Skeletal muscle satellite cell (primary cell): ENCODE results near the gene MCCC1.
"Not testable (repeated sequence)": the region's sequence is repeated elsewhere in the genome, so short reads cannot be mapped to it uniquely, and the experiment has no call there.

Source experiments
- H3K27me3 ChIP-seq: 2 replicates; pipeline ENCODE4 v1.7.0; 2013; ENCODE audit warnings: low read length; ENCODE audit not compliant: control insufficient read depth, insufficient read depth
- H3K36me3 ChIP-seq: 2 replicates; pipeline ENCODE4 v1.7.0; 2013; ENCODE audit warnings: mild to moderate bottlenecking, control low read depth, low read length; ENCODE audit not compliant: insufficient read depth
- H3K4me1 ChIP-seq: 2 replicates; pipeline ENCODE4 v1.7.0; 2013; ENCODE audit warnings: low read length; ENCODE audit not compliant: control insufficient read depth, insufficient read depth
- H3K4me2 ChIP-seq: 2 replicates; pipeline ENCODE4 v1.7.0; 2013; ENCODE audit warnings: mild to moderate bottlenecking, low read length
- H3K4me3 ChIP-seq: 2 replicates; pipeline ENCODE4 v1.7.0; 2013; ENCODE audit warnings: low read length
- H3K9ac ChIP-seq: 2 replicates; pipeline ENCODE4 v1.7.0; 2013; ENCODE audit warnings: mild to moderate bottlenecking, low read depth, low read length, moderate library complexity
- H3K9me3 ChIP-seq: replicated peaks from 2 replicates; pipeline ENCODE4 v1.7.0; 2013; ENCODE audit warnings: mild to moderate bottlenecking, control low read depth, low read length

Gene MCCC1

GRCh38 chr3:183074881-183075280, 24.4 kb downstream of the MCCC1 start:
- H3K9ac ChIP-seq = no peak overlapping the region
- no peak overlapping the region for H3K4me3 ChIP-seq
- H3K4me2 ChIP-seq = no peak overlapping the region
- peaks cover 19% of the 10 kb centered on the region for H3K36me3 ChIP-seq
- no peaks in the 10 kb centered on the region for H3K9me3 ChIP-seq
- H3K27me3 ChIP-seq = no peaks in the 10 kb centered on the region
- H3K4me1 ChIP-seq = peaks cover 7% of the 10 kb centered on the region

DNA sequence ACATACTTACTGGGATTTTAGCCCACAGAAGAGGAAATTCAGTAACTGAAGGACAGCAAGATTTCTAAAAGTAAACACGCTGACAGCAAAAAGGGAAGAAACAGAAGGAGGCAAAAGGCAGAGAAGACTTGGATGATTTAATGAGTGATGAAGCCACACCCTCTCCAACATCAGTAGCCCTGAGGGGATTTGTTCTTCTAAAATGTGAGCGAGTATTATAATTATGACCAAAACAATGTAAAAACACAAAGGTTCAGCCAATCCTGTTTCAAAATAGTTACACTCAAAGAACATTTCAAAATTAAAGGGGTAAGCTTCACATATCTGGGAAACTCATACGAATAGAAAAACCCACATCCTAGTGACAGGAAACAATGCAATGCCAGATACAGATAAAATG, 25.0 kb downstream of the MCCC1 start:
- H3K9ac ChIP-seq = no peak overlapping the region
- no peaks in the 10 kb centered on the region for H3K27me3 ChIP-seq
- no peaks in the 10 kb centered on the region for H3K9me3 ChIP-seq
- peaks cover 7% of the 10 kb centered on the region for H3K4me1 ChIP-seq
- peak overlapping the region; percentile 8 for H3K4me2 ChIP-seq
- H3K4me3 ChIP-seq = no peak overlapping the region
- peaks cover 23% of the 10 kb centered on the region for H3K36me3 ChIP-seq

DNA sequence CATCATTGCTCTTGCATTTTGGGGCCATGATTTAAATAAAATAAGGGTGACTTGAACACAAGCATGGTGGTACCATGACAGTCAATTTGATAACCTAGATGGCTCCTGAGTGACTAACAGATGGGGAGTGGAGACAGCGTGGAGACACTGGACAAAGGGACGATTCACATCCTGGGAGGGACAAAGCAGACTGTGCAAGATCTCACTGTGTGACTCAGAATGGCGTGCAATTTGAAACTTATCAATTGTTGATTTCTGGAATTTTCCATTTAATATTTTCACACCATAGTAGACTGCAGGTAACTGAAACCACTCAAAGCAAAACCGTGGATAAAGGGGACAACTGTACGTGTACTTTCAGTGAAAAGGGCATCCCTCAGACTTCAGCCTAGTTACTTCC, 25.5 kb downstream of the MCCC1 start:
- Histone ChIP-seq H3K9me3 (no peaks in the 10 kb centered on the region), H3K4me2 (peak overlapping the region; percentile 8), H3K4me1 (peaks cover 7% of the 10 kb centered on the region), H3K36me3 (peaks cover 22% of the 10 kb centered on the region), H3K4me3 (no peak overlapping the region), H3K9ac (no peak overlapping the region), H3K27me3 (no peaks in the 10 kb centered on the region)

DNA sequence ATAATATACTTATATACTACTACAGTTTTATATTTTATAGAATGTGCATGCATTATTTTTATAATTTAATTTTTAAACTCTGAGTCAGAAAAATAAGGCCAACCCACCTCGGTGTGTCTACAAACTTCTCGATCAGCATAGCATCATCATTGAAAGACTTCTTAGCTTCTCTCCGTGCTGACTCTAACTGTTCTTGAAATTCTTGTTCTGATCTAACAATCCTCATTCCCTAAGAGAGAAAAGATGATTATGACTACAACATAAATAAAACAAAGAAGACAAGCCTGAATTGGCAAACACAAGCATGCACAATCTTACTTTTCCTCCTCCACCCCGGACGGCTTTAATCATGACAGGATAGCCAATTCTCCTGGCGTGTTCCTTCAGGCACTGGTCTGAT, 28.4 kb downstream of the MCCC1 start:
- H3K27me3 ChIP-seq = no peaks in the 10 kb centered on the region
- no peak overlapping the region for H3K9ac ChIP-seq
- no peak overlapping the region for H3K4me2 ChIP-seq
- peaks cover 7% of the 10 kb centered on the region for H3K4me1 ChIP-seq
- no peaks in the 10 kb centered on the region for H3K9me3 ChIP-seq
- no peak overlapping the region for H3K4me3 ChIP-seq
- peaks cover 17% of the 10 kb centered on the region for H3K36me3 ChIP-seq

- Histone ChIP-seq H3K4me3 (no peak overlapping the region), H3K9ac (no peak overlapping the region), H3K4me1 (peaks cover 6% of the 10 kb centered on the region), H3K27me3 (no peaks in the 10 kb centered on the region), H3K4me2 (no peak overlapping the region), H3K36me3 (peaks cover 17% of the 10 kb centered on the region), H3K9me3 (no peaks in the 10 kb centered on the region)
Measured at GRCh38 chr3:183069086-183069485, 30.2 kb downstream of the MCCC1 start.

- H3K4me2 ChIP-seq, H3K4me1 ChIP-seq, H3K4me3 ChIP-seq, H3K27me3 ChIP-seq, H3K9me3 ChIP-seq, H3K9ac ChIP-seq: not testable (repeated sequence)
- H3K36me3 ChIP-seq = peaks cover 17% of the 10 kb centered on the region
Measured at GRCh38 chr3:183066891-183067290, 32.4 kb downstream of the MCCC1 start.

GRCh38 chr3:183064475-183064874, 34.8 kb downstream of the MCCC1 start:
- Histone ChIP-seq H3K4me1 (no peaks in the 10 kb centered on the region), H3K4me3 (no peak overlapping the region), H3K9me3 (no peaks in the 10 kb centered on the region), H3K4me2 (no peak overlapping the region), H3K27me3 (no peaks in the 10 kb centered on the region), H3K36me3 (peaks cover 5% of the 10 kb centered on the region), H3K9ac (no peak overlapping the region)

- Histone ChIP-seq H3K4me1 (no peaks in the 10 kb centered on the region), H3K4me2 (no peak overlapping the region), H3K27me3 (no peaks in the 10 kb centered on the region), H3K9ac (no peak overlapping the region), H3K9me3 (no peaks in the 10 kb centered on the region), H3K4me3 (no peak overlapping the region), H3K36me3 (peaks cover 5% of the 10 kb centered on the region)
Measured at GRCh38 chr3:183061391-183062172, 37.7 kb downstream of the MCCC1 start.

GRCh38 chr3:183058351-183058750, 40.9 kb downstream of the MCCC1 start:
- H3K36me3 ChIP-seq = peaks cover 5% of the 10 kb centered on the region
- no peaks in the 10 kb centered on the region for H3K4me1 ChIP-seq
- no peaks in the 10 kb centered on the region for H3K27me3 ChIP-seq
- no peak overlapping the region for H3K4me3 ChIP-seq
- no peak overlapping the region for H3K9ac ChIP-seq
- H3K4me2 ChIP-seq = no peak overlapping the region
- H3K9me3 ChIP-seq = no peaks in the 10 kb centered on the region

DNA sequence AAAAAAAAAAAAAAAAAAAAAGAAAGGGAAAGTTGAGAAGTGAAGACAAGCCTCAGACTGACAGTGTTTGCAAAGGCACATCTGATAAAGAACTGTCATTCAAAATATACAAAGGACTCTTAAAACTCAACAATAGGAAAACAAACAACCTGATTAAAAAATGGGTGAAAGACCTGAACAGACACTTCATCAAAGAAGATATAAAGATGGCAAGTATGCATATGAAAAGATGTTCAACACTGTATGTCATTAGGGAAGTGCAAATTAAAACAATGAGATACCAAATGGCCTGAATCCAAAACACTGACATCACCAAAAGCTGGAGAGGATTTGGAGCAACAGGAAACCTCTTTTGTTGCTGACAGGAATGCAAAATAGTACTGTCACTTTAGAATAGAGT, 48.6 kb downstream of the MCCC1 start:
- Histone ChIP-seq H3K4me3 (no peak overlapping the region), H3K9me3 (no peaks in the 10 kb centered on the region), H3K4me2 (no peak overlapping the region), H3K4me1 (no peaks in the 10 kb centered on the region), H3K27me3 (no peaks in the 10 kb centered on the region), H3K36me3 (peaks cover 3% of the 10 kb centered on the region), H3K9ac (no peak overlapping the region)

DNA sequence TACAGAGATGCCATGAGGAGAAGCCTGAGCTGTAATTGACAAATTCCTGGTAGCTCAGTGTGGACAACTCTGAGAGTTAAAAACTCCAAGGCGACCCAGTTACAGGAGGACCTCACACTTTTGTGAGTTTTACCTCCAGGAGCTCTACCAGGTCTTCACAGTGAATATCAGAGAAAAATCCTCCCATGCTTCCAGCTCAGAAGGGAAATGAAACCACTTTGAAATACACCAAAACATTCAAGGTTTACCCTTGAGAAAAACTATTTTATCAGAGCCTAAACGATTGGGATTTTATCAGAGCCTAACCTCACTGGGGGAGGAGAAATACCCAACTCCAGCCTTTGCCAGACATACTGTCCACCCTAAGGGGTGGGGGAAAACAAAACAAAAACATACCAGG, 52.4 kb downstream of the MCCC1 start:
- H3K4me2 ChIP-seq = no peak overlapping the region
- H3K4me1 ChIP-seq = no peaks in the 10 kb centered on the region
- no peaks in the 10 kb centered on the region for H3K9me3 ChIP-seq
- no peak overlapping the region for H3K4me3 ChIP-seq
- no peak overlapping the region for H3K9ac ChIP-seq
- no peaks in the 10 kb centered on the region for H3K27me3 ChIP-seq
- peaks cover 14% of the 10 kb centered on the region for H3K36me3 ChIP-seq

- Histone ChIP-seq H3K9ac (no peak overlapping the region), H3K36me3 (peaks cover 16% of the 10 kb centered on the region), H3K9me3 (no peaks in the 10 kb centered on the region), H3K4me1 (no peaks in the 10 kb centered on the region), H3K4me3 (no peak overlapping the region), H3K4me2 (no peak overlapping the region), H3K27me3 (no peaks in the 10 kb centered on the region)
Measured at GRCh38 chr3:183044547-183045229, 54.6 kb downstream of the MCCC1 start.
